GM18519 (cell line): Measurements from ENCODE around the gene DERA.
"Not testable (repeated sequence)": the region's sequence is repeated elsewhere in the genome, so short reads cannot be mapped to it uniquely, and the experiment has no call there.

Experiments
- ATAC-seq: cut with Tn5 transposase; IDR thresholded peaks from one replicate; pipeline ENCODE4 v1.9.1; 2021; ENCODE audit warnings: mild to moderate bottlenecking, moderate library complexity; ENCODE audit not compliant: unreplicated experiment, low FRiP score

The DERA gene

DNA sequence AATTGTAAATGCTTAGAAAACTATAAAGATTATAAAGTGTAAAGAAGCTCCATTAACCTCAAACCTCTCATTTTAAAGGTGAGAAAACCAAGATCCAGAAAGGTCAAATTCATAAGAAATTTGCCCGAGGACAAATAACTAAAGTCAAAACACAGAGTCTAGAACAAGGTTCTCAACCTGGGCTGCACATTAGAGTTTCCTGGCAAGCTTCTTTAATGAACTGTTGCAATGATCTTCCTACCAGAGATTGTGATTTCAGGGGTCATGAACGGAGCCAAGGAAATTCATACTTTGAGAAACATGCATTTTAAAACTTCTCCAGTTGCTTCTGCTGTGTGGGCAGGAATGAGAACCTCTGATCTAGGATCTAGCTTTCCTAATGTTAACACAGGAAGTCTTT is 86.8 kb downstream of the DERA start:
- no peak for ATAC-seq

DNA sequence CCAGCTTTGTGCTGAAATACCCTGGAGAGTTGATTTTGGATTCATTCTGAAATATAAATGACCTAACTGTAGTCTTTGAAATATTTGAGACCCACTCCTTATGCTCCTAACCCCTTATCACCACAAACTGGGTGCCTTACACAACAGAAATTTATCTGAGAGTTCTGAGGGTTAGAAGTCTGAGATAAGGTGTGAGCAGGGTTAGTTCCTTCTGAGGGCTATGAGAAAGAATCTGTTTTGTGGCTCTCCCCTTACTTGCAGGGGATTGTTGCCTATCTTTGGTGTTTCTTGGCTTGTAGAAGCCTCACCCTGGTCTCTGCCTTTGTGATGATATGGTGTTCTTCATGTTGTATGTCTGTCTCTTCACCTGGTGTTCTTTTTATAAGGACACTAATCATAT is 91.7 kb downstream of the DERA start:
- ATAC-seq: no peak

DNA sequence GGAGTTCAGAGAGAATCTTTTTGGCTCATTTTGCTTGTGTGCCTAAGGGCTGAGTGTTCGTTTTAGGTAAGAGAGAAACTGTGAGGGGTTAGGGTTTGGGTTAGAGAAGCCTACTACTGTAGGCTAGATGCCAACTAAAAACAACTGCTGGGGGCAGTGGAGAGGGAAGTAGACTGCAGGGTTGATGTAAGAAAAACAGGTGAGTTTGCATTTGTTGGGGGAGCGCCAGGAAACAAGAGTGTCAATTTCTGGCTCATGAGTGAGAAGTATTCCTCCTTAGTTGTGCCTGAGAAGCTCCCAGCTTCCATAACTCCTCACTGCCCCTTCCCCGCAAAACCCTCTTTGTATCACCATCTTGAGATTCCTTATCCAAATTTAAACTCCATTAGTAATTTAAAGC is 92.3 kb downstream of the DERA start:
- ATAC-seq: no peak

DNA sequence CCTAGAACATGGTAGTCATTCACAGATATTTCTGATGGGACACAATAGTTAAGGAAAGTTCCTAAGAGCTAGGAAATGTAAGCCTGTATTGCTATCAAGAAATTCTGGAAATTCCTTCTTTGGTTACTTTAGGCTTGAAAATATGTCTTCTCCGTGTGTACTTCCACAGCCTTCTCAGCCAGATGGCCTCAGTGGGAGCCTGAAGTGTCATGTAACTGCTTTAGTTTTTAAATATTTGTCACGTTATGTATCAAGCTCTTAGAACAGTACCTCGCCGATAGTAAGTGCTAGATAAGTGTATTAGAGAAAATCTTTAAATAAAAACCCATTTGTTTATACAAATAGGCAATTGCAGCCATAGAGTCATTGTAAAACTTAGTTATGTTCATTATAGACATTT is 95.6 kb downstream of the DERA start:
- ATAC-seq: no peak

DNA sequence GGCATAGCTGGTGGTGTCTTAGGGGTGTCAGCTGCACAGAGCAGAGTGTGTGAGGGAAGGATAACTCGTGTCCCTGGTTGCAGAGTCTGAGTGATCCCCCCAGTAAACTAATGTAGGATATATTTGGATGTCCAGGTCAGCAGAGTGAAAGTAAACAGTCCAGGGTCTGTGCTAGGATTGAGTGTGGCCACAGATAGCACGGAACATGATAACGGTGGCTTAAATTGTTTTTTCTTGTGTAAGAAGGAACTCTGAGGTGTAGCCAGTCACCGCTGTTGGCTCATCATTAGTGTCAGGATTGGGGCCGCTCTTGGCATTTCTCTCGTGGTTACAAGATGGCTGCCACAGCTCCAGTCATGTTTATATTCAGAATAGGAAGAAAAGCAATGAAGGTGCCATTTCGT is 97.3 kb downstream of the DERA start:
- no peak for ATAC-seq

DNA sequence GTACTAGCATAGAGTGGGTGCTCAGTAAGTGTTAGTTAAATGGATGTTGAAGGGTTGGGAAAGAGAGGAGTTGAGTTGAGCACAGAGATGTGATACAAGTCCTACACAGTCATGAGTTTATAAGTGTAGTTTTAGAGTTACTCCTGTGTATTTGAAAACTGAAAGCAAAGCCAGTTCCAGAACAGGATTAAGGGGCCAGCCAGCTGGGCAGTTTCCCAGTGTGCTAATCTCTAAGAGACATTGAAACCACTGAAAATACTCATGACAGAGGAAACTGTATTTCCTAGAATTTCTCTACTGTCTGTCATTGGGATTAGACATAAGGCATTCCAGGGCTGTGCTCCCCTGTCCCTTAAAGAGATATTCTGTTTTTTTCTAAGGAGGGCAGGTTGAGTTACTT is 101.0 kb downstream of the DERA start:
- no peak for ATAC-seq

DNA sequence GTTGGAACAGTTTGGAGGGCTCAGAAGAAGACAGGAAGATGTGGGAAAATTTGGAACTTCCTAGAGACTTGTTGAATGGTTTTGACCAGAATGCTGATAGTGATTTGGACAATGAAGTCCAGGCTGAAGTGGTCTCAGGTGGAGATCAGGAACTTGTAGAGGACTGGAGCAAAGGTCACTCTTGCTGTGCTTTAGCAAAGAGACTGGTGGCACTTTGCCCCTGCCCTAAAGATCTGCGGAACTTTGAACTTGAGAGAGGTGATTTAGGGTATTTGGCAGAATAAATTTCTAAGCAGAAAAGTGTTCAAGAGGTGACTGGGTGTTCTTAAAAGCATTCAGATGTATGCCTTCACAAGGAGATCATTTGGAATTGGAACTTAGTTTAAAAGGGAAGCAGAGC is 102.6 kb downstream of the DERA start:
- ATAC-seq: not testable (repeated sequence)

DNA sequence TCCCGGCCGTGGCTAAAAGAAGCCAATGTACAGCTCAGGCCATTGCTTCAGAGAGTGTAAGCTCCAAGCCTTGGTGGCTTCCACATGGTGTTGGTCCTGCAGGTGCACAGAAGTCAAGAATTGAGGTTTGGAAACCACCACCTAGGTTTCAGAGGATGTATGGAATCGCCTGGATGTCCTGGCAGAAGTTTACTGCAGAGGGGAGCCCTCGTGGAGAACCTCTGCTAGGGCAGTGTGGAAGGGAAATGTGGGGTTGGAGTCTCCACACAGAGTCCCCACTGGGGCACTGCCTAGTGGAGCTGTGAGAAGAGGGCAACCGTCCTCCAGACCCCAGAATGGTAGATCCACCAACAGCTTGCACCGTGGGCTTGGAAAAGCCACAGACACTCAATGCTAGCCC is 103.3 kb downstream of the DERA start:
- ATAC-seq: not testable (repeated sequence)

DNA sequence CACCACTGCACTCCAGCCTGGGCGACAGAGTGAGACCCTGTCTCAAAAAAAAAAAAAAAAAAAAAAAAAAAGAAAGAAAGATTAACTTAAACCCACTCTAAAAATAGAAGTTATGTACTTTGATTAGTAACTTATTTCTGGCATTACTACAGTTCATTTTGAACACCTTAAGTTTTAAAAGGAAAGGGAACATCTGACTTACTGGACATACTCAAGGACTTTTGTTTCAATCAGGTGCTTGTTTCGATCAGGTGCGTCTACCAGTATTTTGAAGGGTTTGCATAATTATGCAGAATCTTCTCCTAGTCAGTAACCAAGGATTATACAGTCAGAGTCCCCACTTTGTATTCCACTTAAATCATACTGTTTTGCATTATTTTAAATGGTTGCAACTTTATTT is 105.6 kb downstream of the DERA start:
- no peak for ATAC-seq

DNA sequence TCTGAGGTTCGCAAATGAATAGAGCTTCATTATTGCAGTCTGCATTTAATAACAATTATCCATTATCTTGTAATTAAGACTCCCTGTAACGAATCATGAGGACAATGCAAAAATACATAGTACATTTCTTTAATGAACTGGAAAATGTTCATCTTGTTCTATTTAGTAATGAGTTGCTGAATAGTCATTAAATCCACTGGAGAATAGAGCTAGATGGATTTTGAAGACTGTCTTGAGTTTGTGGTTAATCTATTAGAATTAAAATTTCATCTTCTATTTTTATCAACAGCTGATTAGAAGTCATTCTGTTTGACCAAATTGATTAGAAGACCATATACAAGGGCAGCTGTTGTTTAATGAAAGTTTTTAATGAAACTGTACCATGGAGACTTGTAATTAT is 107.2 kb downstream of the DERA start:
- ATAC-seq: no peak

DNA sequence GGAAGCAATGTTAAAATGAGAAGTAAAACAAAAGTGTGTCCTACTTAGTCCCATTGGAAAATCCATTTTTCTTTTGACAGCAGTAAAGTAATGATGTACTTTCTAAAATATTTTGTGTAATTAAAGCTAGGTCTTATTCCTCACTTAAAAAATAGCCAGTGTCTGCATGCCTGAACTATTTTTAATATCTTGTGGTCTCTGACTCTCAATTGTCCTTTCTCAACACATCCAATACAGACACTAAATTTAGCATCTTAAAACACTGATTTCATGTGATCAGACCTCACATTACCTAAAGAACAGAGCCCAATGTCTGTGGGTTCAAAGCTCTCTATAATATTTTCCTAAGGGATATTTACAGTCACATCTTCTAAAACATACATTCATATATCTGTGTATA is 108.0 kb downstream of the DERA start:
- ATAC-seq: no peak

DNA sequence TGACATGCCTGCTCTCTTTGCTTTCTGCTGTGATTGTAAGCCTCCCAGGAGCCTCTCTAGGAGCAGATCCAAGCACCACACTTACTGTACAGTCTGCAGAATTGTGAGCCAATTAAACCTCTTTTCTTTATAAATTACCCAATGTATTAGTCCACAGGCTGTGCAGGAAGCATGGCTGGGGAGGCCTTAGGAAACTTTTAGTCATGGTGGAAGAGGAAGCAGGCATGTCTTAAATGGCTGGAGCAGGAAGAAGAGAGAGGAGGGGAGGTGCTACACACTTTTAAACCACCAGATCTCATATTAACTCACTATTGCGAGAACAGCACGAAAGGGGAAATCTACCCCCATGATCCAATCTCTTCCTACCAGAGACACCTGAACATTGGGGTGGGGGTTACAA is 108.9 kb downstream of the DERA start:
- no peak for ATAC-seq

DNA sequence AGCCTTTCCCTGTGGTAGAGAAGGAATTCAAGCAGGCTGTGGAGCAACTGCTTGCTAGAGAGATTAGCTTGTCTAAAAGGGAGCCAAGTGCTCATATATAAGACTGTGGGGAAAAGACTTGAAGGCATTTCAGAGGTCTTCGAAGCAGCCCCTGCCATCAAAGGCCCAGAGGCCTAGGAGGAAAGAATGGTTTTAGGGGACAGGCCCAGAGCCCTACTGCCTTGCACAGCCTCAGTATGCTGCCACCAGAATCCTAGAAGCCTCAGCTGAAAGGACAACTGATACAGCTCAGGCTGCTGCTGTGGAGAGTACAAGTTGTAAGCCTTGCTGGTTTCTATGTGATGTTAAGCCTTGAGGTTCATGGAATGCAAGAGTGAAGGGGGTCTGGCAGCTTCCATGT is 109.9 kb downstream of the DERA start:
- no peak for ATAC-seq

DNA sequence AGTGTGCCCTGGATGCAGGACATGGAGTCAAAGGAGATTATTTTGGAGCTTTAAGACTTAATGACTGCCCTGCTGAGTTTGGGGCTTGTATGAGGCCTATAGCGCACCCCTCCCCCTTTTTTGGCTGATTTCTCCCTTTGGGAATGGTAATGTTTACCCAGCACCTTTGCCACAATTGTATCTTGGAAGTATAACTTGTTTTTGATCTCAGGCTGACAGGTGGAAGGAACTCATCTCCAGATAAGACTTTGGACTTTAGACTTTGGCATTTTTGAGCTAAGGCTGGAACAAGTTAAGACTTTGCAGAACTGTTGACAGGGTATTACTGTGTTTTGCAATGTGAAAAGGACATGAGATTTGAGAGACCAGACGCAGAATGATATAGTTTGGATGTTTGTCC is 110.5 kb downstream of the DERA start:
- no peak for ATAC-seq

DNA sequence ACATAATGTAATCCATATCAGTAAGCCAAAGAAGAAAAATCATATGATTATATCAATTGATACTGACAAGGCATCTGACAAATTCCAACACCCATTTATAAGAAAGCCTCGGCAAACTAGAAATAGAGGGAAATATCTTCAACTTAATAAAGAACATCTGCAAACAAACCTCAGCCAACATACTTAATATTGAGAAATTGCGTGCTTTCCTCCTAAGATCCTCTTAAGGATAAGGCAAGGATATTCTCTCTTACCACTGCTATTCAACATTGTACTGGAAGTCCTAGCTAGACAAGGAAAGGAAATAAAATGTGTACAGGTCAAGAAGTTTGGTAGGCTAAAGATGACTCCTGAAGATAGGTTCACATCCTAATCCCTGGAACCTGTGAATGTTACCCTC is 115.9 kb downstream of the DERA start:
- no peak for ATAC-seq

DNA sequence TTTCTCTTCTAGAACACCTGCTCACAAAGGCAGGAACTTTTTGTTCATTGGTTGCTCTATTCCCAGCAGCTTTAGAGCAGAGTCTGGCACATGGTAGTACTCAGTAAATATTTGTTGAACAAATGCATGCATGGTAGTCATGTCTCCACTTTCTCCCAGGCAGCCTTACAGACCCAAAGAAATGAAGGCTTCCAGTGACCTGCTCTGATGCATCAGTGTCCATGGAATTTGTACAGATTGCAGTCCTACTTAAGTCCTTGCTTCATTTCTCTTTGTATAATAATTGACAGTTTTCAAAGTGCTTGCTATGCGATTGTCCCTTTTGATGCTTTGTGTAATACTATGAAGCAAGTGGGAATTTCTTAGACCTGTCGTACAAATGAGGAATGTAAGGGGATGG is 119.6 kb downstream of the DERA start:
- ATAC-seq: no peak

DNA sequence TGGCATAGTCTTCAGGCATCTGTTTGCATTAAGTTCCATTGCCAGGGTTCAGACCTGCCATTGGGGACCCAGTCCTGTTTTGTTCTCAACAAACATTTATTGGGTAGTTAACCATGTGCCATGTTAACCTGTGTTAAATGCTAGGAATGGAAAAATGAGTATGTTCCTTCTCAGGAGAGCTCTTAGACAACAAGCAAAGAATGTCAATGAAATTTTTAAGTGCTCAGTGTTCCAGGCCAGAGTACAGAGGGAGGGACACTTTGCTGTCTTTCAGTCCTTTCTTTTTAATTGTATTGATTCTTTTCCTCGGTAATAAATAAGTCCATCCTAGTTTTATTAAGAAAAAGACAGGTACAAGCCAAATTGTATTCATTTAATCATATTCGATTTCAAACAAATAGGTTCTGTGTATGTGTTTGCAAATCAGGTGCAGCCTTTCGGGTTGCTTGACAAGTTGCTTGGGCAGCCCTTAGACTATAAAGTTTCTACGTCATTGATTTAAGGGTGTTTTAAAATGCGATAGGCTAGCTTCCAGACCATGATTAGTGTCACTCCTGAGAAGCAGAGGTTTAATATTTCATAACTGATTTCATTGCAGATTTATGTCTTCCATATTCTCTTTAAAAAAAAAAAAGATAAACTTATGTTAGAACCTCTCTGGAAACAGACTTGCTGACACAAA is 123.1 kb downstream of the DERA start:
- ATAC-seq: no peak

DNA sequence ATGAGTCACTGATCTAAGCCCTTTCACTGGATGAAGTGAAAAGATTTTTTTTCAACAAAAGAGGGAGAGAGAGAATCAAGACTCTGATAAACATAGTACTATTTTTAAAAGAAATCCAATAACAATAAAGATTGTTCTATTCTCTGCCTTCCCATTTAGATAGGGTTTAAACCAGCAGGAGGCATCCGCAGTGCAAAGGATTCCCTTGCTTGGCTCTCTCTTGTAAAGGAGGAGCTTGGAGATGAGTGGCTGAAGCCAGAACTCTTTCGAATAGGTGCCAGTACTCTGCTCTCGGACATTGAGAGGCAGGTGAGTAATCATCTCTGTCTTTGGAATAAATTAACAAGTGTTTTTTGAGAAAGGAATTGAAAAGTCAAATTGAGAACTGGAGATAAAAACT is 124.9 kb downstream of the DERA start:
- no peak for ATAC-seq

DNA sequence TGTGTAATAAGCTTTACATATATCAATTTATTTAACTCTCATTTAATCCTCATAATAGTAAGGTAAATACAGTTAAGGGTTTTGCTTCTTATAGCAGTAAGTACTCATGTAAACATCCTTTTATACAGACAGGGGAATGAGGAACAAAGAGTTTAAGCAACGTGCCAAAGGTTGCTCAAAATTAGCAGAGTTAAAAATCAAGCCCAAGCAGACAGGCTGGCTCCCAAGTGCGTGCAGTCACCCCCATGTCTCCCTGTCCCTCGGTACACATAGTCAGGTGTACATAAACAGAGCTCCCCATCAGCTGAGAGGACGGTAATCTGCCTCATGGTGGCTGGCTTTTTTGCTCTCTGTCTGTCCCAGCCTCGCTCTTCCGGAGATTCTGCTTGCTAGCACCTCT is 126.4 kb downstream of the DERA start:
- ATAC-seq: no peak

DNA sequence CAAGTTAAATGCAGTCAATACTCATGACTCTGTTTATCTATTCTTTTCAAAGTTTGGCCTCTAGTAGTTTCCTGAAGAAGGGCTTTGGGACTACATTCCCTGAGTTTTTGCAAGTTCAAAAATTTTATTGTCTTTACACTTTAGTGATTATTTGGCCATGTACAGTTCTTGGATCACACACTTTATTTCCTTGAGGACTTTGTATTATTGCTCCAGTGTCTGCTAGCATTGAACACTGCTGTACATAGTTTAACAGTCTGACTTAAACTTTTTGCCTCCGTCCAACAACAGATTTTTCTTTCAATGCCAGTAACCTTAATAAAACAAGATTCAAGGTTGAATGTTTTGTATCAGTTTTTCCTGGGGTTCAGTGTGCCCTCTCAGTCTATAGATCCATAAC is 132.3 kb downstream of the DERA start:
- ATAC-seq: no peak

DNA sequence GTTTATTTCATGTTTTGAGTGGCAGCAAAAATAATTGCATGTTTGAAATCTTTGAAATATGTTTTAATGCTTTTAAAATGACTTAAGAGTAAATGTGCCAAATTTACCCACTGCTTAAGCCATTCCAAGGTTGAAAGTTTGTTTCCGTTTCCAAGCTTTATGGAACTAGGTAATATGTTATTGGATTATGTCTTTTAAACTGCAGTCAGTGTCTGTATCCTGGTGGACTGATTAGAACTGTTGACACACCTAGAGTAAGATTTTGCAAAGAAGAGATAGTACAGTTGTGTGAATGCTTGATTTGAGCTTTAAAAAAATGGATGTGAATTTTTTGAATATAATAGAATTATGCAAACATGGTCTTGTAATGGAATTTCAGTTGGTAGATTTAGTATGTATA is 135.1 kb downstream of the DERA start:
- ATAC-seq: no peak

DNA sequence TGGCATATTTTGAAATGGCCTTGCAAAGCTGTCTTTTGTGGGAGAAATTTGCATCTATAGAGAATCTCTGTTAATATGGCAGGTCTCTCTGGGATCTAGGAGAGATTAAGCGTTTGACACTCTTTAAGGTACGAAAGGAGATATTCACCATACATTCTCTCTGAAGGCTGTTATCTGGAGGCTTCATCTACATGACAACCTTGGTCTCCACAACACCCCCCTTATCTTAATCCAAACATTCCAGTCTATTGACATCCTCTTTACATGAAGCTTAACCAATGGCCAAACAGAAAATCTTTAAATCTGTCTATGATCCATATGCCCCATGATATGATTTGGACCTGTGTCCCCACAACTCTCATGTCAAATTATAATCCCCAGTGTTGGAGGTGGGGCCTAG is 137.4 kb downstream of the DERA start:
- no peak for ATAC-seq

DNA sequence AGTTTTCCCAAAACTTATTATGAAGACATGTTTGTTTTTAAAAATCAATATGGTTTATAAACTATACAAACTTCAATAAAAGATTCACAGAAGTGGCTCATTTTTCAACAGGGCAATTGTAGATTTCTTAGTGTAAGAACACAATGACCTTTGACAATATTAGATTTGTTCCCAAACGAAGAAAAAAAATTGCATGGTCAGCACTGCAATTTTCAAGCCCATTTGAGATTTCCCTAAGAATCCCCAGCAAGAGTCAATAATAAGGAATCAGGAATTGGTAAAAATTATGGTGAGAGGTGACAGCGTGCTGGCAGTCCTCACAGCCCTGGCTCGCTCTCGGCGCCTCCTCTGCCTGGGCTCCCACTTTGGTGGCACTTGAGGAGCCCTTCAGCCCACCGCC is 145.8 kb downstream of the DERA start:
- ATAC-seq: no peak
